B cell (primary cell): Measurements from ENCODE around the gene VPS9D1. TPM values are rescaled to one million over a fixed set of nuclear protein-coding genes. Genes with fewer than 3 reads are reported as not detected.
"Not testable (repeated sequence)": the region's sequence is repeated elsewhere in the genome, so short reads cannot be mapped to it uniquely, and the experiment has no call there.

Source experiments
- ATAC-seq: fragments of 200-7000 bp; cut with Tn5 transposase; one replicate; pipeline ENCODE4 v1.10.0; 2021; ENCODE audit warnings: low read depth, mild to moderate bottlenecking, moderate number of reproducible peaks, moderate library complexity
- CTCF ChIA-PET: fragments of 350-600 bp; sonication (Branson Sonifier 250); formaldehyde crosslinking; loops from one replicate; lab custom pipeline; 2021; ENCODE audit warnings: antibody characterized with exemption, inconsistent platforms; lab: Charles Lee
- POLR2A ChIA-PET: fragments of 350-600 bp; sonication (Branson Sonifier 250); formaldehyde crosslinking; loops from one replicate; lab custom pipeline; 2021; ENCODE audit warnings: antibody characterized with exemption; lab: Charles Lee
- DNase-seq: peaks from one replicate; pipeline ENCODE4 v3.0.0; 2013
- H2AFZ ChIP-seq: 2 replicates; pipeline ENCODE4 v1.6.1; 2012; ENCODE audit warnings: mild to moderate bottlenecking, low read depth, low read length; ENCODE audit not compliant: insufficient read depth, poor library complexity, severe bottlenecking
- H3K27ac ChIP-seq, 2 donors: 1 replicate in 1 of 2; 2 replicates in 1 of 2; pipeline ENCODE4 v1.5.1; 2012 to 2013; ENCODE audit warnings: low read length in 2 of 2, mild to moderate bottlenecking in 2 of 2, moderate library complexity in 1 of 2
- H3K27me3 ChIP-seq, 4 experiments: fragments of 200-600 bp in 1 of 4; sonication (generic) in 1 of 4; replicated peaks in 1 of 4; 1 replicate in 2 of 4; 2 replicates in 2 of 4; pipeline versions ENCODE4 v1.6.1 to v1.7.0; 2013 to 2016; ENCODE audit warnings: low read length in 3 of 4, mild to moderate bottlenecking in 2 of 4, mixed read lengths in 1 of 4, moderate library complexity in 1 of 4; ENCODE audit not compliant: insufficient read depth in 4 of 4, control insufficient read depth in 3 of 4; ENCODE audit errors: control extremely low read depth in 1 of 4
- H3K36me3 ChIP-seq, 2 experiments: replicated peaks in 1 of 2; 1 replicate in 1 of 2; 2 replicates in 1 of 2; pipeline versions ENCODE4 v1.6.1 to v1.7.1; 2013; ENCODE audit warnings: low read length in 1 of 2; ENCODE audit not compliant: insufficient read depth in 2 of 2, control insufficient read depth in 1 of 2; ENCODE audit errors: control extremely low read depth in 1 of 2, extremely low read depth in 1 of 2
- H3K4me1 ChIP-seq, 2 donors: fragments of 200-600 bp in 1 of 2; sonication (generic) in 1 of 2; 1 replicate in 1 of 2; 2 replicates in 1 of 2; pipeline versions ENCODE4 v1.5.1 to v1.6.1; 2013 to 2017; ENCODE audit warnings: low read length in 2 of 2; ENCODE audit not compliant: control insufficient read depth in 2 of 2, insufficient read depth in 2 of 2
- H3K4me2 ChIP-seq: replicated peaks from 2 replicates; pipeline ENCODE3; 2012; ENCODE audit warnings: mild to moderate bottlenecking, low read depth, low read length; ENCODE audit not compliant: poor library complexity, severe bottlenecking
- H3K4me3 ChIP-seq, 5 experiments: fragments of 200-600 bp in 1 of 5; sonication (generic) in 1 of 5; 1 replicate in 3 of 5; 2 replicates in 2 of 5; pipeline versions ENCODE4 v1.5.1 to v1.7.0; 2011 to 2016; ENCODE audit warnings: low read length in 4 of 5, mild to moderate bottlenecking in 4 of 5, low read depth in 2 of 5, control low read depth in 1 of 5, moderate library complexity in 1 of 5; ENCODE audit not compliant: insufficient read depth in 1 of 5; ENCODE audit errors: control extremely low read depth in 1 of 5, extremely low read depth in 1 of 5
- H3K79me2 ChIP-seq: fragments of 200-600 bp; sonication (generic); one replicate; pipeline ENCODE4 v1.6.0; 2016; ENCODE audit warnings: low read length; ENCODE audit not compliant: control insufficient read depth, insufficient read depth
- H3K9ac ChIP-seq: fragments of 200-600 bp; sonication (generic); 2 replicates; pipeline ENCODE4 v1.6.1; 2017; ENCODE audit warnings: mild to moderate bottlenecking, low read length, moderate library complexity
- H3K9me3 ChIP-seq, 3 donors: one replicate each; pipeline versions ENCODE4 v1.6.1 to v1.7.1; 2013; ENCODE audit warnings: low read length in 2 of 3; ENCODE audit not compliant: control insufficient read depth in 2 of 3, insufficient read depth in 1 of 3; ENCODE audit errors: control extremely low read depth in 1 of 3
- H4K20me1 ChIP-seq: 2 replicates; pipeline ENCODE4 v1.6.0; 2012; ENCODE audit warnings: mild to moderate bottlenecking, low read length; ENCODE audit not compliant: insufficient read depth, control insufficient read depth, poor library complexity, severe bottlenecking
- H3K27ac Mint-ChIP-seq: one replicate; pipeline ENCODE4 v1.8.0; 2021; ENCODE audit warnings: mixed read lengths
- H3K27me3 Mint-ChIP-seq: one replicate; pipeline ENCODE4 v1.8.0; 2021; ENCODE audit warnings: mixed read lengths
- H3K4me1 Mint-ChIP-seq: one replicate; pipeline ENCODE4 v1.8.0; 2021; ENCODE audit warnings: mixed read lengths
- H3K4me3 Mint-ChIP-seq: one replicate; pipeline ENCODE4 v1.8.0; 2021; ENCODE audit warnings: mixed read lengths
- H3K9me3 Mint-ChIP-seq: one replicate; pipeline ENCODE4 v1.8.0; 2022; ENCODE audit warnings: mixed read lengths; ENCODE audit not compliant: insufficient read depth
- EZH2 ChIP-seq: IDR thresholded peaks from 2 replicates; pipeline ENCODE4 v1.6.1; 2012; ENCODE audit warnings: borderline replicate concordance, low read depth, mild to moderate bottlenecking, moderate library complexity, low read length; ENCODE audit not compliant: insufficient read depth, poor library complexity, severe bottlenecking
- WGBS: methylation state at CpG from one replicate; pipeline ENCODE4 v1.1.5; 2013; ENCODE audit warnings: missing lambda C conversion rate; ENCODE audit not compliant: insufficient coverage; 5-methylcytosine and 5-hydroxymethylcytosine counted together
- intact Hi-C: fragments of 100-400 bp; cut with micrococcal nuclease; formaldehyde crosslinking; loops from one replicate; pipeline ENCODE4 v1.10.0; 2022
- polyA plus RNA-seq: library from polyadenylated mRNA; depleted of rRNA; stranded (reverse); fragments of >200 nt; gene quantifications from 2 replicates; pipeline ENCODE4 v1.2.3, GENCODE V29; 2012
- total RNA-seq, 2 donors: library from RNA; stranded (reverse); fragments of 120-200 nt in 1 of 2; gene quantifications; 1 replicate in 1 of 2; 2 replicates in 1 of 2; pipeline versions ENCODE4 v1.2.3 to v1.2.4, GENCODE V29; 2013 to 2022
- TF ChIP-seq, protein P1 (sequence below): fragments of 200-600 bp; IDR thresholded peaks from one replicate; pipeline ENCODE4 v1.8.0; 2022; ENCODE audit warnings: antibody characterized with exemption, mild to moderate bottlenecking

The VPS9D1 gene
- total and polyA plus RNA-seq, 2 donors (not counting 1 experiment from before 2014, with no cell fraction given): 14.6 to 24.0 TPM

DNA sequence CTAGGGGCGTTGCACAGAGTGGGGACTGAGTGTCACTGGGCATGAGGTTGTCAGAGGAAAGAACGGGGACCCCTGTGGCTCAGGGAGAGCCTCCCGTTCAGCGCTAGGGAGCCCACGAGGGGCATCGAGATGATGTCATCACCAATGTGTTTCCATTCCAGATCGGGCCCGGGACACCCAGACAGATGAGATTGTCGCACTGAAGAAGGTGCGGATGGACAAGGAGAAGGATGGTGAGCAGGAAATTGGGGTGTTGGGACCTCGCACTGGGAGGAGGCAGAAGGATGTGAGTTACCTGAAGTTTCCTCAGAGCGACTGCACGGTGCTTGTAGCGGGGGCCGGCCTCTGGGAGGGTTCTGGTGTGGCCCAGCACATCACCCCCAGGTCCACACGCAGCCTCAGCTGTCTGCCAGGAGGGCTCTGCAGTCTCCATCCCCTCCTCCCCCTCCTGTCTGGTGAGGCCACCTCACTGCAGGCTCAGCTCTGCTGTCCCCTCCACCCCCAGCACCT lies 30.3 kb downstream of the VPS9D1 start:
- no peaks in the 10 kb centered on the region for H3K9me3 Mint-ChIP-seq
- no peaks in the 10 kb centered on the region for H3K27me3 Mint-ChIP-seq
- intact Hi-C loops: no loop called here
- H3K27ac Mint-ChIP-seq: no peak overlapping the region
- ATAC-seq (no peak), DNase-seq (peak; percentile 11)
- peaks cover 32% of the 10 kb centered on the region for H3K79me2 ChIP-seq
- no peak overlapping the region for H3K4me2 ChIP-seq
- peaks cover 7 to 22% of the 10 kb centered on the region in 2 donors for H3K4me1 ChIP-seq
- H3K27me3 ChIP-seq: no peaks in the 10 kb centered on the region
- peaks cover 2 to 35% of the 10 kb centered on the region in 2 experiments for H3K36me3 ChIP-seq
- CTCF ChIA-PET: no interaction called here
- H3K4me1 Mint-ChIP-seq: peaks cover 18% of the 10 kb centered on the region
- H3K9me3 ChIP-seq: no peaks in the 10 kb centered on the region
- H3K27ac ChIP-seq: no peak overlapping the region
- WGBS: 96% methylated on average over 16 of the region's 16 CpGs
- H3K4me3 ChIP-seq: no peak overlapping the region
- H3K4me3 Mint-ChIP-seq: no peak overlapping the region
- TF ChIP-seq, protein P1, sequence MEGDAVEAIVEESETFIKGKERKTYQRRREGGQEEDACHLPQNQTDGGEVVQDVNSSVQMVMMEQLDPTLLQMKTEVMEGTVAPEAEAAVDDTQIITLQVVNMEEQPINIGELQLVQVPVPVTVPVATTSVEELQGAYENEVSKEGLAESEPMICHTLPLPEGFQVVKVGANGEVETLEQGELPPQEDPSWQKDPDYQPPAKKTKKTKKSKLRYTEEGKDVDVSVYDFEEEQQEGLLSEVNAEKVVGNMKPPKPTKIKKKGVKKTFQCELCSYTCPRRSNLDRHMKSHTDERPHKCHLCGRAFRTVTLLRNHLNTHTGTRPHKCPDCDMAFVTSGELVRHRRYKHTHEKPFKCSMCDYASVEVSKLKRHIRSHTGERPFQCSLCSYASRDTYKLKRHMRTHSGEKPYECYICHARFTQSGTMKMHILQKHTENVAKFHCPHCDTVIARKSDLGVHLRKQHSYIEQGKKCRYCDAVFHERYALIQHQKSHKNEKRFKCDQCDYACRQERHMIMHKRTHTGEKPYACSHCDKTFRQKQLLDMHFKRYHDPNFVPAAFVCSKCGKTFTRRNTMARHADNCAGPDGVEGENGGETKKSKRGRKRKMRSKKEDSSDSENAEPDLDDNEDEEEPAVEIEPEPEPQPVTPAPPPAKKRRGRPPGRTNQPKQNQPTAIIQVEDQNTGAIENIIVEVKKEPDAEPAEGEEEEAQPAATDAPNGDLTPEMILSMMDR: no peak
- TF ChIP-seq EZH2: no peak
- no peak overlapping the region for H2AFZ ChIP-seq
- H4K20me1 ChIP-seq: peaks cover 20% of the 10 kb centered on the region
- POLR2A ChIA-PET: no interaction called here
- no peak overlapping the region for H3K9ac ChIP-seq

DNA sequence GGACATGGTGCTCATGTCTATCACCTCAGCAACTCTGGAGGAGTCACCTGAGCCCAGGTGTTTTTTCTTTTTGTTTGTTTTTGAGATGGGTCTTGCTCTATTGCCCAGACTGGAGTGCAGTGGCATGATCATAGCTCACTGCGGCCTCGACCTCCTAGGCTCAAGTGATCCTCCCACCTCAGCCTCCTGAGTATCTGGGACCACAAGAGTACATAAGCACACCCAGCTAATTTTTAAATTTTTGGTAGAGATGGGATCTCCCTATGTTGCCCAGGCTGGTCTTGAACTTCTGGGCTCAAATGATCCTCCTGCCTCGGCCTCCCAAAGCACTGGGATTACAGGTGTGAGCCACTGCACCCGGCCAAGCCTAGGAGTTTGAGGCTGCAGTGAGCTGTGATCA lies 31.1 kb downstream of the VPS9D1 start:
- peaks cover 18% of the 10 kb centered on the region for H3K4me1 Mint-ChIP-seq
- intact Hi-C loops: loop anchor here (5.0 kb wide), 2 partner anchors 33 to 127 kb away; partner anchors contain the start of genes RPL13, VPS9D1 and ZNF276
- H3K79me2 ChIP-seq: peaks cover 32% of the 10 kb centered on the region
- peaks cover 13% of the 10 kb centered on the region for H4K20me1 ChIP-seq
- H3K27ac Mint-ChIP-seq, H3K4me3 ChIP-seq, DNase-seq, H3K27me3 Mint-ChIP-seq, H3K9ac ChIP-seq, ATAC-seq, H3K4me3 Mint-ChIP-seq, POLR2A ChIA-PET, H2AFZ ChIP-seq, H3K9me3 Mint-ChIP-seq, H3K4me2 ChIP-seq, H3K9me3 ChIP-seq, H3K27ac ChIP-seq, H3K27me3 ChIP-seq: not testable (repeated sequence)
- CTCF ChIA-PET: interaction anchor here (0.7 kb wide), 1 partner anchor 111 kb away, joined by 4 read pairs; no protein-coding TSS in a partner anchor
- WGBS: 67% methylated on average over 1 of the region's 4 CpGs
- peaks cover 2 to 35% of the 10 kb centered on the region in 2 experiments for H3K36me3 ChIP-seq
- H3K4me1 ChIP-seq: peaks cover 7 to 22% of the 10 kb centered on the region in 2 donors
